Stomach (tissue), 19 donors: ENCODE measurements around the gene PLAAT5. TPM values are rescaled to one million over a fixed set of nuclear protein-coding genes. Genes with fewer than 3 reads are reported as not detected.

Source experiments
- DNase-seq, 2 donors: peaks; one replicate each; pipeline versions ENCODE4 v3.0.0 to v3.0.0-alpha.2; 2013 to 2019
- H3K27ac ChIP-seq, 5 donors: fragments of 200-600 bp in 4 of 5; sonication (generic) in 4 of 5; one replicate each; pipeline ENCODE4 v1.5.1; 2013 to 2019; ENCODE audit warnings: mild to moderate bottlenecking in 1 of 5, moderate library complexity in 1 of 5
- H3K27me3 ChIP-seq, 3 donors: fragments of 200-600 bp; sonication (generic); one replicate each; pipeline ENCODE4 v1.5.1; 2017 to 2019; ENCODE audit warnings: mixed run types in 1 of 3
- H3K36me3 ChIP-seq, 4 donors: fragments of 200-600 bp; sonication (generic); 1 replicate in 3 of 4; 2 replicates in 1 of 4; pipeline ENCODE4 v1.5.1; 2016 to 2019
- H3K4me1 ChIP-seq, 4 donors: fragments of 200-600 bp; sonication (generic); one replicate each; pipeline ENCODE4 v1.5.1; 2016 to 2019
- H3K4me3 ChIP-seq, 4 donors: fragments of 200-600 bp; sonication (generic) in 3 of 4; one replicate each; pipeline ENCODE4 v1.5.1; 2016 to 2019; ENCODE audit warnings: mild to moderate bottlenecking in 1 of 4
- H3K9me3 ChIP-seq, 4 donors: fragments of 200-600 bp; sonication (generic); one replicate each; pipeline ENCODE4 v1.5.1; 2016 to 2019
- CTCF ChIP-seq, 7 experiments: fragments of 450-650 bp in 4 of 7; fragments of 200-600 bp in 3 of 7; sonication (generic) in 3 of 7; IDR thresholded peaks; one replicate each; pipeline ENCODE4 v1.5.1; 2016 to 2019; ENCODE audit warnings: antibody characterized with exemption in 7 of 7, control low read depth in 2 of 7, mild to moderate bottlenecking in 1 of 7
- EP300 ChIP-seq: sonication (generic); formaldehyde crosslinking; IDR thresholded peaks from one replicate; pipeline ENCODE4 v1.6.1; 2017; ENCODE audit warnings: antibody characterized with exemption
- POLR2A ChIP-seq, 4 donors: fragments of 450-650 bp; IDR thresholded peaks; one replicate each; pipeline ENCODE4 v1.6.1; 2016; ENCODE audit warnings: antibody characterized with exemption in 4 of 4, control low read depth in 2 of 4, mild to moderate bottlenecking in 1 of 4, moderate library complexity in 1 of 4
- POLR2AphosphoS5 ChIP-seq, 3 donors: sonication (generic); formaldehyde crosslinking; IDR thresholded peaks; one replicate each; pipeline ENCODE4 v1.6.1; 2016; ENCODE audit warnings: antibody characterized with exemption in 3 of 3
- WGBS, 5 donors: extraction: QIAGEN DNeasy Blood & Tissue Kit in 3 of 5; methylation state at CpG; one replicate each; pipeline versions ENCODE4 v1.1.5 to v1.1.7; 2013 to 2018; 5-methylcytosine and 5-hydroxymethylcytosine counted together
- intact Hi-C: fragments of 100-400 bp; cut with DNase I; formaldehyde crosslinking; loops from one replicate; pipeline ENCODE4 v1.15.1; 2023; ENCODE audit warnings: low total_unique reads
- long read RNA-seq, 10 donors: transcript quantifications; one replicate each; lab custom pipeline, GENCODE V29; 2026
- polyA plus RNA-seq, 3 donors: library from polyadenylated mRNA; stranded (reverse); fragments of 200-250 nt; gene quantifications; one replicate each; pipeline ENCODE4 v1.2.3, GENCODE V29; 2013
- total RNA-seq, 5 donors: library from RNA; depleted of rRNA; stranded (reverse); fragments of >200 nt; gene quantifications; one replicate each; pipeline versions ENCODE4 v1.1.0 to v1.2.3, GENCODE V29; 2014 to 2016
- donor health status: healthy with polysubstance abuse.
- donor health status: Bipolar disorder and iron deficiency.
- donor health status: healthy.

Gene PLAAT5
- total RNA-seq, result 1 to 10 TPM in 2 of 5 donors, not detected in 3; 1.8 to 2.4 TPM
- polyA plus RNA-seq, result 1 to 10 TPM; 1.1 to 1.9 (median 1.9) TPM
- long read RNA-seq, donor 1, result 0 reads
- long read RNA-seq, donor 2, result 0 reads
- long read RNA-seq, donor 3, result 0 reads
- long read RNA-seq, donor 4, result 0 reads
- long read RNA-seq, donor 5, result 0 reads
- long read RNA-seq, donor 6, partial matches to known transcripts, result 29 of 30 reads
- long read RNA-seq, donor 6, other reads (novel, unspliced or antisense), result 0 of 30 reads
- long read RNA-seq, donor 7, partial matches to known transcripts, result 19 of 19 reads
- long read RNA-seq, donor 7, other reads (novel, unspliced or antisense), result 0 of 19 reads
- long read RNA-seq, donor 8, result 0 reads
- long read RNA-seq, donor 9, result 0 reads
- long read RNA-seq, donor 10, result 0 reads

- H3K4me3 ChIP-seq, result peak within 1 kb of the TSS; percentile 61 to 74 (median 62)
- peaks cover 22 to 55% (median 42%) of the 10 kb centered on the region in 4 donors for H3K4me1 ChIP-seq
- peak within 1 kb of the TSS; percentile 52 to 84 (median 78) for H3K27ac ChIP-seq
- no peaks in the 10 kb centered on the region for H3K36me3 ChIP-seq
- TF ChIP-seq POLR2AphosphoS5 (IDR thresholded peaks at IDR 0.05), result no peak
- no peak for TF ChIP-seq CTCF (IDR thresholded peaks at IDR 0.05)
- TF ChIP-seq POLR2A (IDR thresholded peaks at IDR 0.05), result no peak
- no peak for TF ChIP-seq EP300
- peak in 1 of 2 donors; percentile 79 for DNase-seq
- H3K9me3 ChIP-seq, result peaks cover 0 to 7% (median under 1%) of the 10 kb centered on the region in 4 donors
- H3K27me3 ChIP-seq, result no peaks in the 10 kb centered on the region
- intact Hi-C loops, result no loop called here
- 6 to 17% (median 9%) methylated on average over 33 to 60 of the region's 60 CpGs for WGBS, 5 donors
Measured at GRCh38 chr11:63490551-63491239, at the start of gene PLAAT5. PLAAT5 (minus strand) TSS chr11:63491167; CDS start chr11:63491034, 133 bp downstream.

- intact Hi-C loops, result no loop called here
- peak overlapping the region; percentile 80 to 97 (median 92) for H3K27ac ChIP-seq
- peaks cover 33 to 65% (median 38%) of the 10 kb centered on the region in 4 donors for H3K4me1 ChIP-seq
- peak; percentile 49 to 76 (median 65) for TF ChIP-seq POLR2AphosphoS5 (IDR thresholded peaks at IDR 0.05)
- no peak for TF ChIP-seq CTCF (IDR thresholded peaks at IDR 0.05)
- H3K4me3 ChIP-seq, result peak overlapping the region; percentile 43 to 63 (median 44)
- 9 to 22% (median 17%) methylated on average over 8 of the region's 8 CpGs for WGBS, 5 donors
- no peaks in the 10 kb centered on the region for H3K9me3 ChIP-seq
- peak; percentile 70 to 86 for DNase-seq
- peaks cover 0 to 15% (median 9%) of the 10 kb centered on the region in 4 donors for H3K36me3 ChIP-seq
- no peaks in the 10 kb centered on the region for H3K27me3 ChIP-seq
Measured at GRCh38 chr11:63537293-63538101, 46.5 kb upstream of the PLAAT5 start.

- DNase-seq, result peak; percentile 54 to 82
- peaks cover 39 to 71% (median 40%) of the 10 kb centered on the region in 4 donors for H3K4me1 ChIP-seq
- peak in 2 of 3 donors; percentile 73 to 75 for TF ChIP-seq POLR2AphosphoS5 (IDR thresholded peaks at IDR 0.05)
- TF ChIP-seq EP300, result no peak
- no peak for TF ChIP-seq CTCF (IDR thresholded peaks at IDR 0.05)
- TF ChIP-seq POLR2A (IDR thresholded peaks at IDR 0.05), result no peak
- H3K27ac ChIP-seq, result peak within 1 kb of the TSS; percentile 80 to 97 (median 92)
- peaks cover 0 to 15% (median 9%) of the 10 kb centered on the region in 4 donors for H3K36me3 ChIP-seq
- H3K27me3 ChIP-seq, result no peaks in the 10 kb centered on the region
- peak within 1 kb of the TSS; percentile 43 to 63 (median 44) for H3K4me3 ChIP-seq
- 2 to 14% (median 5%) methylated on average over 10 of the region's 10 CpGs for WGBS, 5 donors
- H3K9me3 ChIP-seq, result no peaks in the 10 kb centered on the region
- intact Hi-C loops, result no loop called here
Measured at GRCh38 chr11:63536669-63537292, 45.8 kb upstream of the PLAAT5 start, which contains the start of gene PLAAT4. PLAAT4 (plus strand) TSS chr11:63536808; CDS start chr11:63536869, 61 bp downstream.
